ENCODE measurements around the gene CRKL.
A peak's percentile ranks its signal among the peaks of the same experiment; 100 is the strongest.
"Not testable (repeated sequence)": the region's sequence is repeated elsewhere in the genome, so short reads cannot be mapped to it uniquely, and the experiment has no call there.

Gene CRKL

GRCh38 chr22:20967697-20968211, 50.5 kb downstream of the CRKL start:
- peak; percentile 84 for DNase-seq

- DNase-seq: no peak
Measured at GRCh38 chr22:20968281-20968977, 51.2 kb downstream of the CRKL start.

GRCh38 chr22:20970939-20971657, 53.9 kb downstream of the CRKL start:
- peak; percentile 46 for DNase-seq

- DNase-seq: not testable (repeated sequence)
Measured at GRCh38 chr22:20972014-20972694, 54.9 kb downstream of the CRKL start.

GRCh38 chr22:20972933-20973577, 55.8 kb downstream of the CRKL start:
- no peak for DNase-seq

- no peak for DNase-seq
Measured at GRCh38 chr22:20973634-20974286, 56.6 kb downstream of the CRKL start.

GRCh38 chr22:20974336-20974955, 57.2 kb downstream of the CRKL start:
- no peak for DNase-seq

- no peak for DNase-seq
Measured at GRCh38 chr22:20975541-20976290, 58.5 kb downstream of the CRKL start.

GRCh38 chr22:20976291-20976877, 59.2 kb downstream of the CRKL start:
- no peak for DNase-seq

GRCh38 chr22:20977019-20977418, 59.8 kb downstream of the CRKL start:
- no peak for DNase-seq

GRCh38 chr22:20977516-20978170, 60.4 kb downstream of the CRKL start:
- DNase-seq: no peak

- DNase-seq: no peak
Measured at GRCh38 chr22:20978419-20978818, 61.2 kb downstream of the CRKL start.

- peak; percentile 65 for DNase-seq
Measured at GRCh38 chr22:20979243-20979809, 62.1 kb downstream of the CRKL start.

- DNase-seq: no peak
Measured at GRCh38 chr22:20979940-20980453, 62.8 kb downstream of the CRKL start.

GRCh38 chr22:20980523-20980922, 63.3 kb downstream of the CRKL start:
- DNase-seq: no peak

- no peak for DNase-seq
Measured at GRCh38 chr22:20980938-20981722, 63.9 kb downstream of the CRKL start.

GRCh38 chr22:20981787-20982562, 64.8 kb downstream of the CRKL start, which contains the start of gene LZTR1:
Gene LZTR1 (plus strand): TSS chr22:20982297. CDS start chr22:20982372, 75 bp downstream.
- peak; percentile 98 for DNase-seq

GRCh38 chr22:20982563-20982882, 65.3 kb downstream of the CRKL start:
- no peak for DNase-seq
